Measurements from ENCODE around the gene NPAT.

DNA sequence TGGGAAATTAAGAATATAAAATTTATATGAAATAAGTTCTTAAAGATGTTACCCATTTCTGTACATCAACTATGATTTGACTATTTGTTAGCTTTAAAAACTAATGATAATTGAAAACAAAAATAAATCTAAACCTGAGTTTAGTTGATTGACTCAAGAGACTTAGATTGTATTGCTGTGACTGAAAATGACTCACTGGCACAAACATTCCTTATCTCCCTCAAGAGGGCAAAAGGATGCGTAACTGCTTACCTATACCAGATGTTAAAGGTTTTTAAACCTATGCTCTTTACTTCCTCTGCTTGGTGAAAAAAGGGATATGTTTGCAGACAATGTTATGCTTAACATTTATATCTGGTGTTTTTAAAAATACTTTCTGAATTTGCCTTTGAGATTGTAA is 30.7 kb upstream of the NPAT start:
- TF ChIP-seq, protein P1, sequence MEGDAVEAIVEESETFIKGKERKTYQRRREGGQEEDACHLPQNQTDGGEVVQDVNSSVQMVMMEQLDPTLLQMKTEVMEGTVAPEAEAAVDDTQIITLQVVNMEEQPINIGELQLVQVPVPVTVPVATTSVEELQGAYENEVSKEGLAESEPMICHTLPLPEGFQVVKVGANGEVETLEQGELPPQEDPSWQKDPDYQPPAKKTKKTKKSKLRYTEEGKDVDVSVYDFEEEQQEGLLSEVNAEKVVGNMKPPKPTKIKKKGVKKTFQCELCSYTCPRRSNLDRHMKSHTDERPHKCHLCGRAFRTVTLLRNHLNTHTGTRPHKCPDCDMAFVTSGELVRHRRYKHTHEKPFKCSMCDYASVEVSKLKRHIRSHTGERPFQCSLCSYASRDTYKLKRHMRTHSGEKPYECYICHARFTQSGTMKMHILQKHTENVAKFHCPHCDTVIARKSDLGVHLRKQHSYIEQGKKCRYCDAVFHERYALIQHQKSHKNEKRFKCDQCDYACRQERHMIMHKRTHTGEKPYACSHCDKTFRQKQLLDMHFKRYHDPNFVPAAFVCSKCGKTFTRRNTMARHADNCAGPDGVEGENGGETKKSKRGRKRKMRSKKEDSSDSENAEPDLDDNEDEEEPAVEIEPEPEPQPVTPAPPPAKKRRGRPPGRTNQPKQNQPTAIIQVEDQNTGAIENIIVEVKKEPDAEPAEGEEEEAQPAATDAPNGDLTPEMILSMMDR (IDR thresholded peaks at IDR 0.05): no peak
- TF ChIP-seq POLR2A (IDR thresholded peaks at IDR 0.05) (no peak), EP300 (IDR thresholded peaks at IDR 0.05) (no peak), POLR2AphosphoS5 (IDR thresholded peaks at IDR 0.05) (no peak)

All from suprapubic skin (tissue), 4 donors.